T-helper 2 cell treated with Interferon-gamma antibody and Interleukin-4, amounts not matched to agents 100 ng/mL and 5 ng/mL, for 36 hours (primary cell): ENCODE results near the gene POMP. TPM values are rescaled to one million over a fixed set of nuclear protein-coding genes. Genes with fewer than 3 reads are reported as not detected.

ENCODE experiments used
- intact Hi-C: fragments of 100-400 bp; cut with micrococcal nuclease; formaldehyde crosslinking; loops from one replicate; pipeline ENCODE4 v1.15.1; 2023
- total RNA-seq: library from RNA; stranded (reverse); gene quantifications from 2 replicates; pipeline ENCODE4 v1.2.3, GENCODE V29; 2022

Gene POMP
- total RNA-seq, 1 donor from 2014 or later, result 104 TPM

GRCh38 chr13:28636677-28637317 lies 22.1 kb upstream of the POMP start:
- intact Hi-C loops, result loop anchor here (1.0 to 10.0 kb wide), 4 partner anchors 22 to 312 kb away; partner anchors contain the start of genes FLT1 and POMP

GRCh38 chr13:28637714-28638355 lies 21.1 kb upstream of the POMP start:
- intact Hi-C loops, result loop anchor here (2.0 to 10.0 kb wide), 3 partner anchors 21 to 141 kb away; partner anchors contain the start of genes FLT1 and POMP

GRCh38 chr13:28638756-28639155 lies 20.2 kb upstream of the POMP start:
- intact Hi-C loops, result loop anchor here (5.0 to 10.0 kb wide), 2 partner anchors 104 to 141 kb away; partner anchors contain the start of gene FLT1

GRCh38 chr13:28640861-28641599 lies 17.9 kb upstream of the POMP start:
- intact Hi-C loops, result no loop called here

- intact Hi-C loops, result no loop called here
These were observed 17.4 kb upstream of the POMP start for GRCh38 chr13:28641600-28641926.

GRCh38 chr13:28650284-28650683 lies 8.6 kb upstream of the POMP start:
- intact Hi-C loops, result no loop called here

GRCh38 chr13:28651810-28652401 lies 7.0 kb upstream of the POMP start:
- intact Hi-C loops, result no loop called here

GRCh38 chr13:28653111-28653510 lies 5.8 kb upstream of the POMP start:
- intact Hi-C loops, result no loop called here

GRCh38 chr13:28654276-28654675 lies 4.7 kb upstream of the POMP start:
- intact Hi-C loops, result no loop called here

- intact Hi-C loops, result loop anchor here (5.0 kb wide), 3 partner anchors 163 to 1403 kb away; partner anchors contain the start of gene RPL21
These were observed 3.4 kb upstream of the POMP start for GRCh38 chr13:28655561-28655960.

- intact Hi-C loops, result loop anchor here (2.0 to 5.0 kb wide), 10 partner anchors 21 to 1406 kb away; partner anchors contain the start of genes LNX2, PAN3, POLR1D and RPL21
These were observed 969 bp upstream of the POMP start for GRCh38 chr13:28657784-28658538.

GRCh38 chr13:28658539-28658795 lies 463 bp upstream of the POMP start:
- intact Hi-C loops, result loop anchor here (2.0 to 5.0 kb wide), 10 partner anchors 22 to 1406 kb away; partner anchors contain the start of genes LNX2, PAN3, POLR1D and RPL21

- intact Hi-C loops, result loop anchor here (2.0 to 5.0 kb wide), 10 partner anchors 23 to 1407 kb away; partner anchors contain the start of genes LNX2, PAN3, POLR1D and RPL21
These were observed 666 bp downstream of the POMP start for GRCh38 chr13:28659621-28659970.

GRCh38 chr13:28666897-28667488 lies 8.1 kb downstream of the POMP start:
- intact Hi-C loops, result no loop called here

GRCh38 chr13:28671126-28671792 lies 12.3 kb downstream of the POMP start:
- intact Hi-C loops, result no loop called here

GRCh38 chr13:28678809-28679208 lies 19.9 kb downstream of the POMP start:
- intact Hi-C loops, result no loop called here

GRCh38 chr13:28679628-28680027 lies 20.7 kb downstream of the POMP start:
- intact Hi-C loops, result loop anchor here (5.0 kb wide), 1 partner anchor 118 kb away; no protein-coding TSS in a partner anchor

GRCh38 chr13:28680541-28680940 lies 21.6 kb downstream of the POMP start:
- intact Hi-C loops, result loop anchor here (5.0 kb wide), 1 partner anchor 117 kb away; no protein-coding TSS in a partner anchor

- intact Hi-C loops, result loop anchor here (5.0 kb wide), 1 partner anchor 114 kb away; no protein-coding TSS in a partner anchor
These were observed 24.2 kb downstream of the POMP start for GRCh38 chr13:28683169-28683568.

GRCh38 chr13:28684257-28684656 lies 25.3 kb downstream of the POMP start:
- intact Hi-C loops, result loop anchor here (5.0 kb wide), 1 partner anchor 113 kb away; no protein-coding TSS in a partner anchor
